Right atrium auricular region (tissue), 2 donors: ENCODE results near the gene CFAP221. TPM values are rescaled to one million over a fixed set of nuclear protein-coding genes. Genes with fewer than 3 reads are reported as not detected.

Source experiments
- DNase-seq: peaks from one replicate; pipeline ENCODE4 v3.0.0-alpha.2; 2019; ENCODE audit warnings: low spot score
- H3K27ac ChIP-seq, 2 donors: fragments of 200-600 bp; sonication (generic); 1 replicate in 1 of 2; 2 replicates in 1 of 2; pipeline ENCODE4 v1.5.1; 2016 to 2019
- H3K27me3 ChIP-seq, 2 donors: fragments of 200-600 bp; sonication (generic); one replicate each; pipeline versions ENCODE4 v1.5.1 to v1.6.0; 2017 to 2019
- H3K36me3 ChIP-seq: fragments of 200-600 bp; sonication (generic); one replicate; pipeline ENCODE4 v1.5.1; 2016
- H3K4me1 ChIP-seq, 2 donors: fragments of 200-600 bp; sonication (generic); one replicate each; pipeline versions ENCODE4 v1.5.1 to v1.6.0; 2017 to 2019
- H3K4me3 ChIP-seq, 2 donors: fragments of 200-600 bp; sonication (generic); 1 replicate in 1 of 2; 2 replicates in 1 of 2; pipeline ENCODE4 v1.5.1; 2017 to 2019; ENCODE audit warnings: mild to moderate bottlenecking in 1 of 2, moderate library complexity in 1 of 2
- H3K9me3 ChIP-seq, 2 donors: fragments of 200-600 bp; sonication (generic); one replicate each; pipeline ENCODE4 v1.5.1; 2019
- total RNA-seq, 2 donors: library from RNA; depleted of rRNA; stranded (reverse); fragments of >200 nt; gene quantifications; one replicate each; pipeline ENCODE4 v1.1.0, GENCODE V29; 2016
- TF ChIP-seq, protein P1 (sequence below), 2 donors: fragments of 200-600 bp; sonication (generic); IDR thresholded peaks; one replicate each; pipeline ENCODE4 v1.5.1; 2019; ENCODE audit warnings: antibody characterized with exemption in 2 of 2

CFAP221 gene
- total RNA-seq, 2 donors from 2014 or later, result 0.44 to 1.1 TPM

DNA sequence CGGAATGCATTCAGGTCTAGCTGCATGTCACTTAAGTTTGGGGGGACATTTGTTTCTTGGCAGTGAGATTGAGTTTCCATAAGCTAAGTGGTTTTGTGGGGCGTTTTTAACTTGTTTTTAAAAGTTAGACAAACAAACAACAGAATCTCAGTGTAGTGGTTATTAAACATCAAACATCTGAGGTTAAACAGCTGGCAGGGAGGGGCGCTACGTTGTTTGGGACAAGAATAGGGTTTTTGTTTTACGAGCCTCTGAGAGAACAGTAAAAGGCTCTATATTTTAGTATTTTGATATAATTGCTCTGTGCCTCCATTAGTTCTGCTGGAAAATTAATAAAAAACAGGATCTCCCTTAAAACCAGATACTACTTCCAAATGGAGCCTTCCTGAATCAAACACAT lies 93.1 kb downstream of the CFAP221 start:
- H3K9me3 ChIP-seq, result no peaks in the 10 kb centered on the region
- DNase-seq, result no peak
- TF ChIP-seq, protein P1, sequence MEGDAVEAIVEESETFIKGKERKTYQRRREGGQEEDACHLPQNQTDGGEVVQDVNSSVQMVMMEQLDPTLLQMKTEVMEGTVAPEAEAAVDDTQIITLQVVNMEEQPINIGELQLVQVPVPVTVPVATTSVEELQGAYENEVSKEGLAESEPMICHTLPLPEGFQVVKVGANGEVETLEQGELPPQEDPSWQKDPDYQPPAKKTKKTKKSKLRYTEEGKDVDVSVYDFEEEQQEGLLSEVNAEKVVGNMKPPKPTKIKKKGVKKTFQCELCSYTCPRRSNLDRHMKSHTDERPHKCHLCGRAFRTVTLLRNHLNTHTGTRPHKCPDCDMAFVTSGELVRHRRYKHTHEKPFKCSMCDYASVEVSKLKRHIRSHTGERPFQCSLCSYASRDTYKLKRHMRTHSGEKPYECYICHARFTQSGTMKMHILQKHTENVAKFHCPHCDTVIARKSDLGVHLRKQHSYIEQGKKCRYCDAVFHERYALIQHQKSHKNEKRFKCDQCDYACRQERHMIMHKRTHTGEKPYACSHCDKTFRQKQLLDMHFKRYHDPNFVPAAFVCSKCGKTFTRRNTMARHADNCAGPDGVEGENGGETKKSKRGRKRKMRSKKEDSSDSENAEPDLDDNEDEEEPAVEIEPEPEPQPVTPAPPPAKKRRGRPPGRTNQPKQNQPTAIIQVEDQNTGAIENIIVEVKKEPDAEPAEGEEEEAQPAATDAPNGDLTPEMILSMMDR (IDR thresholded peaks at IDR 0.05), result no peak

DNA sequence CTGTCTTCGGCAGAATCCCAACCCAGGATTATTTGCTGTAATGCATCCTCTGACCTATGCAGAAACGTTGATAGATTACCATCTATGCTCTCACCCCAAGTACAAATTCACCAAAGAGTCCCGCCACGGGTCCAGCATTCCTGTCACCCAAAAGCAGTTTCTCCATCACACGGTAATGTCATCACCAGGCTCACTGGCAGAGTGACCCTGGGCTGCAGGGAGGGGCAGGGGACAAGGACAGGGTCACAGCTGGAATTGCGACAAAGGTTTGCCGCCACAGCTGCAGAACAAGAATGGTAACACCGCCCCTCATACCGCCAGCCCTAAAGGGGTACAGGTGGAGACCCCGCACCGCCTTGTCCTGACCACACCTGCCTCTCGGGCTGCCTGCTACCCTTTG lies 94.0 kb downstream of the CFAP221 start:
- Histone ChIP-seq H3K27me3 (no peaks in the 10 kb centered on the region), H3K4me3 (no peak overlapping the region), H3K9me3 (no peaks in the 10 kb centered on the region), H3K36me3 (no peaks in the 10 kb centered on the region), H3K4me1 (no peaks in the 10 kb centered on the region), H3K27ac (no peak overlapping the region)
- TF ChIP-seq, protein P1 (IDR thresholded peaks at IDR 0.05), result no peak
- DNase-seq, result no peak

More for the DNA sequence above, 93.1 kb downstream of the CFAP221 start:
- H3K4me3 ChIP-seq, result no peak overlapping the region
- no peaks in the 10 kb centered on the region for H3K27me3 ChIP-seq
- H3K27ac ChIP-seq, result no peak overlapping the region
- H3K4me1 ChIP-seq, result no peaks in the 10 kb centered on the region
- no peaks in the 10 kb centered on the region for H3K36me3 ChIP-seq

DNA sequence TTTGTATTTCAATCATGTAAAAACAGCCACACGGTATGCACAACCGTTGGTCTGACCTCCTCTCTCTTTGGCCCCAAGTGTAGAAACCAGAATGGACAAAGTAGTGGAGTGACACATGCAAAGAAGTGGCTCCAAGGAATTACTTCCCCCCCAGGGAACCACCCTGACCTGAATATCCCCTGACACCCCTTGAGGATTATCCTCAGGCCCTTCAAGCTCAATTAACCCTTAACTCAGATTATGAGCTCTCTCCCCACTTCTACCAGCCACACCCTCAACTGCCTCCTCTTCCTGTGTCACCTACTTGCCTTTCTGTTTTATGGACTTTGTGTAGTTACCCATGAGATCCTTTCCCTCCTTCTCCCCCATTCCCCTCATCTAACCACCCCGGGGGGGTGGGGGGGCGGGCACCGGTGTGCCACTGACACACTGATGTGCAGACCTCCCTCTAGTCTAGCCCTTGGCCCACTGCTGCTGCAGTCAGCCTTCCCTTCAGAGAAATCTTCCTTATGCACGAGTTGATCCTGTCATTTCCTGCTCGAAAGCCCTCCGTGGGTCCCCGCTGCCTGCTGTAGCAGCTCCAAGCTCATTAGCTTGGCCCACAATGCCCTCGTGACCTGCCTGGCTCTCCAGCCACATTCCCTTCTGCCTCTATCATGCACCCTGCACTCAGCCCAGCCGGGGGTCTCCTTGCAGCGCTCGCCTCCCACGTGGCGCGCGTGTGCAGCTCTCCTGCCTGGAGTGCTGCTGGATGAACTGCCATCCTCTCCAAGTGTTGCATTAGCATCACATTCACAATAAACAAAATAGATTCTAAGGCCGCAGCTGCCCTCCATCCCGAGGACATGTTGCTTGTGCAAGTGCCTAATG lies 94.7 kb downstream of the CFAP221 start:
- no peaks in the 10 kb centered on the region for H3K4me1 ChIP-seq
- no peak overlapping the region for H3K4me3 ChIP-seq
- H3K9me3 ChIP-seq, result no peaks in the 10 kb centered on the region
- DNase-seq, result no peak
- TF ChIP-seq, protein P1 (IDR thresholded peaks at IDR 0.05), result no peak
- no peaks in the 10 kb centered on the region for H3K27me3 ChIP-seq
- H3K27ac ChIP-seq, result no peak overlapping the region
- H3K36me3 ChIP-seq, result no peaks in the 10 kb centered on the region

- no peaks in the 10 kb centered on the region for H3K36me3 ChIP-seq
- H3K27me3 ChIP-seq, result no peaks in the 10 kb centered on the region
- TF ChIP-seq, protein P1 (IDR thresholded peaks at IDR 0.05), result peak; percentile 93 to 94
- no peak overlapping the region for H3K27ac ChIP-seq
- no peaks in the 10 kb centered on the region for H3K4me1 ChIP-seq
- H3K4me3 ChIP-seq, result no peak overlapping the region
- no peaks in the 10 kb centered on the region for H3K9me3 ChIP-seq
- DNase-seq, result peak; percentile 74
These were observed 97.5 kb downstream of the CFAP221 start for GRCh38 chr2:119641562-119642258.

GRCh38 chr2:119644186-119644585 lies 99.9 kb downstream of the CFAP221 start:
- no peak overlapping the region for H3K27ac ChIP-seq
- H3K36me3 ChIP-seq, result no peaks in the 10 kb centered on the region
- no peak for DNase-seq
- TF ChIP-seq, protein P1 (IDR thresholded peaks at IDR 0.05), result no peak
- H3K9me3 ChIP-seq, result peaks cover 0 to 4% of the 10 kb centered on the region in 2 donors
- no peaks in the 10 kb centered on the region for H3K4me1 ChIP-seq
- H3K4me3 ChIP-seq, result no peak overlapping the region
- H3K27me3 ChIP-seq, result no peaks in the 10 kb centered on the region
